Choroid plexus epithelial cell (primary cell): Measurements from ENCODE around the gene STYXL1.

Experiments used
- DNase-seq: peaks from one replicate; pipeline ENCODE4 v3.0.0-alpha.2; 2010; ENCODE audit warnings: low read depth
- H3K4me3 ChIP-seq: 2 replicates; pipeline ENCODE4 v1.5.1; 2011; ENCODE audit warnings: low read depth, mild to moderate bottlenecking, control low read depth, low read length, moderate library complexity
- CTCF ChIP-seq: conservative IDR thresholded peaks from 2 replicates; pipeline ENCODE4 v1.5.1; 2011; ENCODE audit warnings: low read depth, mild to moderate bottlenecking, control low read depth, inconsistent platforms, low read length, moderate library complexity

STYXL1 gene

GRCh38 chr7:76072243-76073148 lies 24.7 kb upstream of the STYXL1 start:
- DNase-seq: no peak
- no peak overlapping the region for H3K4me3 ChIP-seq
- TF ChIP-seq CTCF: no peak

DNA sequence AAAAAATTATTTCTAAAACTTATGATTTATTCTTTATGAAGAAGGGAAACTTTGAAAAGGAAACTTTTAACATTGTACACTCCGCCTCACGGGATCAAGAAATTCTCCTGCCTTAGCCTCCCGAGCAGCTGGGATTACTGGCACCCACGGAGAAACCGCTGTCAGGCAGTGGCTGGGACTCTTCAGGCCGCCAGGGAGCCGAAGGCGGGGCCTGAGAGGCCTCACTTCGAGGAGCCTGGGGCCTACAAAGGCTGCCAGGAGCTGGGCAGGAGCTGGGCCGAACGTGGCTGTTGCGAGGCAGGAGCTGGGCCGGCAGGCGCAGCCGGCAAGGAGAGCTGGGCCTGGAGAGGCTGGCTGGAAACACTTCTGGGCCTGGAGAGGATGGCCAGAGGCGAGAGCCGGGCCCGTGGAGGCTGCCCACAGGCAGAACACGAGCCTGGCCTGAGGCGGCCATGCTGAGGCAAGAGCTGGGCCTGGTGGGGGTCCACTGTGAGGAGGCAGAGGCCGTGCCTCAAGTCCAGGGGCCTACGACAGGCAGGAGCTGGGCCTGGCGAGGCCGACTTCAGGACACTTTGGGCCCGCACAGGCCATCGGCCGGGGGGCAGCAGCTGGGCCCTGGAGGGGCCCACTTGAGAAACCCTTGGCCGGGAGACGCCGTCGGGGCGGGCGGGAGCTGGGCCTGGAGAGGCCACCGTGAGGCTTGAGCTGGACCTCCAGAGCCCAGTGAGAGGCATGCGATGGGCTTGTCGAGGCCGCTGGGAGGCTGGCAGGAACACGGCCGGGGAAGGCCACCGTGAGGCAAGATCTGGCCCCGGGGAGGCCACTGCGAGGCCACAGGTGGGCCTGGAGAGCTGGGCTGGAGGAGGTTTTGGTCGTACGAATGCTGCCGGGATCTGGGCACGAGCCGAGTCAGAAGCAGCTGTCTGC lies 23.8 kb upstream of the STYXL1 start:
- TF ChIP-seq CTCF: no peak
- DNase-seq: no peak
- no peak overlapping the region for H3K4me3 ChIP-seq

DNA sequence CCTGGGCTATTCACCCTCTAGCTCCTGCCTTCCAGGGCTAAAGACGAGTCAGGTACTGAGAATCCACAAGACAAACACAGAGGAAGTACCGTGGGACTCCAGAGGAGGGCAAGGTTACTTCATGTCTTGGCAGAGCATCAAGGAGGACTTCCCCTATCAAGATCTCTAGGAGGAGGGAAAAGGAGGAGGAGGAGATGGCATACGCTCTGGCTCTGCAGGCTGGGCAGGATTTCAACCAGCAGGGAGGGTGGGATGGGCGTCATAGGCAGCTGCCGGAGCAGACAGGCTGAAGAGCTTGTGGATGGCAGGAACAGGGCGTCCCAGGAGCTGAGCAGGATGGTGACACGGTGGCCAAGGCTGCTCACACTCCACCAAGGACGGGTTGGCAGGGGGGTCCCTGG lies 21.4 kb upstream of the STYXL1 start:
- DNase-seq: peak; percentile 93
- TF ChIP-seq CTCF: peak; percentile 72
- H3K4me3 ChIP-seq: no peak overlapping the region

- TF ChIP-seq CTCF: no peak
- no peak overlapping the region for H3K4me3 ChIP-seq
These were observed 19.1 kb upstream of the STYXL1 start for GRCh38 chr7:76066716-76067503.

DNA sequence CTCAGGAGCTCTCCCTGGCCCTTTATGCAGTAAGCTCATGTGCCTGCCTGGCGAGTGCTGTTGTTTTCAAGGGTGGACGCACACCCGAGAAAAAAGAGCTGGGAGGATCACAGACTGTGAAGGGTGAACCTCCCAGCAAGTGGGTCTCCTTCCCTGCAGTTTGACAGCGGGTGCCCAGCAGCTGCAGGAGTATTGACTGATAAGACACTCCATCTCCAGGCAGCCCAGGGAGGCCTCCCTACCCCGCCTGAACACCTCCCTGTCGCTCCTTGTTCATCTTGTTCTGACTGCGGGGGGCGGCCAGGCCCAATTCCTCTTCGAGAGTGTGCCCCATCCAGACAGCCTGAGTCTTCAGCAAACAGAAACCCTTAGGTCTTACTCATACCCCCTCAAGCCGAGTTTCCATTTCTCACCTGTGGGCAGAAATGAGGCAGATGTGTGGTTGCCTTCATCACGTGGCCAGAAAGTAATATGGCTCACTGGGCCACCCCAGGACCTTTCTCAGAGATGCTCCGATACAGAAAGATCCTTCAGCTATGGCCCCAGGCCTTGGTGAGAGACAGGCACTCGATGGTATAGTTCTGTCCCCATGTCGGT lies 17.3 kb upstream of the STYXL1 start:
- no peak for DNase-seq
- no peak for TF ChIP-seq CTCF
- H3K4me3 ChIP-seq: no peak overlapping the region

More at GRCh38 chr7:76066716-76067503, 19.1 kb upstream of the STYXL1 start:
- DNase-seq: no peak

- TF ChIP-seq CTCF: no peak
- H3K4me3 ChIP-seq: no peak overlapping the region
- no peak for DNase-seq
These were observed 16.6 kb upstream of the STYXL1 start for GRCh38 chr7:76064208-76064970.
